GM19438 (cell line): Measurements from ENCODE around the gene DPF3.

Source experiments
- ATAC-seq: cut with Tn5 transposase; IDR thresholded peaks from one replicate; pipeline ENCODE4 v1.9.1; 2021; ENCODE audit warnings: low read depth; ENCODE audit not compliant: unreplicated experiment

The DPF3 gene

GRCh38 chr14:72906316-72906715 lies 12.4 kb upstream of the DPF3 start:
- no peak for ATAC-seq

GRCh38 chr14:72904840-72905561 lies 11.1 kb upstream of the DPF3 start:
- ATAC-seq = no peak

- ATAC-seq = no peak
Measured at GRCh38 chr14:72904218-72904617, 10.3 kb upstream of the DPF3 start.

GRCh38 chr14:72903716-72904115 lies 9.8 kb upstream of the DPF3 start:
- no peak for ATAC-seq

- no peak for ATAC-seq
Measured at GRCh38 chr14:72902801-72903530, 9.1 kb upstream of the DPF3 start.

- ATAC-seq = no peak
Measured at GRCh38 chr14:72901361-72901760, 7.5 kb upstream of the DPF3 start.

- ATAC-seq = no peak
Measured at GRCh38 chr14:72898448-72898847, 4.5 kb upstream of the DPF3 start.

- ATAC-seq = no peak
Measured at GRCh38 chr14:72894623-72895378, 900 bp upstream of the DPF3 start.

GRCh38 chr14:72894323-72894622 lies 372 bp upstream of the DPF3 start:
- no peak for ATAC-seq

- no peak for ATAC-seq
Measured at GRCh38 chr14:72892879-72893635, 844 bp downstream of the DPF3 start.

GRCh38 chr14:72892103-72892878 lies 1.6 kb downstream of the DPF3 start:
- ATAC-seq = no peak

- no peak for ATAC-seq
Measured at GRCh38 chr14:72891666-72892102, 2.2 kb downstream of the DPF3 start.

GRCh38 chr14:72889366-72889765 lies 4.5 kb downstream of the DPF3 start:
- ATAC-seq = no peak

- ATAC-seq = no peak
Measured at GRCh38 chr14:72888636-72889201, 5.2 kb downstream of the DPF3 start.

GRCh38 chr14:72888192-72888591 lies 5.7 kb downstream of the DPF3 start:
- no peak for ATAC-seq

GRCh38 chr14:72887514-72887913 lies 6.4 kb downstream of the DPF3 start:
- no peak for ATAC-seq

GRCh38 chr14:72884386-72884785 lies 9.5 kb downstream of the DPF3 start:
- no peak for ATAC-seq

GRCh38 chr14:72883961-72884360 lies 9.9 kb downstream of the DPF3 start:
- no peak for ATAC-seq

GRCh38 chr14:72883109-72883508 lies 10.8 kb downstream of the DPF3 start:
- ATAC-seq = no peak

GRCh38 chr14:72882463-72882862 lies 11.4 kb downstream of the DPF3 start:
- no peak for ATAC-seq
